Kidney glomerular epithelial cell (primary cell): ENCODE results near the gene COPS8.

Experiments
- DNase-seq: peaks from one replicate; lab custom pipeline; 2025; lab: John Stamatoyannopoulos, UW

The COPS8 gene

GRCh38 chr2:237101118-237101979 is 15.7 kb downstream of the COPS8 start:
- no peak for DNase-seq

GRCh38 chr2:237102428-237102827 is 16.7 kb downstream of the COPS8 start:
- no peak for DNase-seq

GRCh38 chr2:237109421-237109934 is 23.8 kb downstream of the COPS8 start:
- no peak for DNase-seq

GRCh38 chr2:237113026-237113795 is 27.5 kb downstream of the COPS8 start:
- DNase-seq = no peak

- DNase-seq = no peak
These were observed 30.2 kb downstream of the COPS8 start for GRCh38 chr2:237115870-237116269.

GRCh38 chr2:237116431-237116830 is 30.7 kb downstream of the COPS8 start:
- DNase-seq = no peak

- no peak for DNase-seq
These were observed 32.3 kb downstream of the COPS8 start for GRCh38 chr2:237118025-237118424.

GRCh38 chr2:237118561-237119155 is 33.0 kb downstream of the COPS8 start:
- no peak for DNase-seq

GRCh38 chr2:237120916-237121315 is 35.2 kb downstream of the COPS8 start:
- no peak for DNase-seq

- DNase-seq = no peak
These were observed 35.6 kb downstream of the COPS8 start for GRCh38 chr2:237121321-237121720.

GRCh38 chr2:237122214-237122666 is 36.6 kb downstream of the COPS8 start:
- peak; percentile 55 for DNase-seq

GRCh38 chr2:237124820-237125219 is 39.1 kb downstream of the COPS8 start:
- no peak for DNase-seq

- DNase-seq = no peak
These were observed 40.3 kb downstream of the COPS8 start for GRCh38 chr2:237125967-237126366.

GRCh38 chr2:237126519-237127174 is 41.0 kb downstream of the COPS8 start:
- no peak for DNase-seq

GRCh38 chr2:237128026-237128703 is 42.5 kb downstream of the COPS8 start:
- DNase-seq = peak; percentile 95

- no peak for DNase-seq
These were observed 43.3 kb downstream of the COPS8 start for GRCh38 chr2:237128845-237129592.

GRCh38 chr2:237129625-237130263 is 44.1 kb downstream of the COPS8 start:
- DNase-seq = no peak

GRCh38 chr2:237130562-237131421 is 45.1 kb downstream of the COPS8 start:
- no peak for DNase-seq
